H1 (cell line): Measurements from ENCODE around the gene TEX51. TPM values are rescaled to one million over a fixed set of nuclear protein-coding genes. Genes with fewer than 3 reads are reported as not detected.

Experiments
- CEBPB ChIP-seq: IDR thresholded peaks from 2 replicates; pipeline ENCODE4 v1.6.1; 2012; ENCODE audit warnings: low read depth, low read length
- RAD21 ChIP-seq, 2 experiments: IDR thresholded peaks in 1 of 2; conservative IDR thresholded peaks in 1 of 2; 2 replicates each; pipeline ENCODE4 v1.6.1; 2011; ENCODE audit warnings: low read depth in 2 of 2, low read length in 2 of 2, improper control_type of control experiment in 1 of 2, inconsistent platforms in 1 of 2, mild to moderate bottlenecking in 1 of 2, moderate library complexity in 1 of 2
- polyA plus RNA-seq, 7 experiments: library from polyadenylated mRNA; depleted of rRNA in 3 of 7; stranded (reverse) in 5 of 7; unstranded in 2 of 7; fragments of >200 nt in 5 of 7; fragments of 200-250 nt in 2 of 7; gene quantifications; 1 replicate in 5 of 7; 2 replicates in 1 of 7; 4 replicates in 1 of 7; pipeline versions ENCODE4 v1.2.1 to v1.2.3, GENCODE V29; 2011 to 2013; ENCODE audit warnings: missing spikeins in 2 of 7, mixed read lengths in 2 of 7
- total RNA-seq: library from RNA; stranded (reverse); fragmentation: NEBNext Ultra II Directional; extraction: Animal tissue kit (Norgen Biotek cat#: 25700); gene quantifications from 2 replicates; pipeline ENCODE4 v1.2.1, GENCODE V29; 2021

The TEX51 gene
- total and polyA plus RNA-seq, 2 of the 8 experiments (the other 6 are each of a cell fraction or from before 2014, with no cell fraction given), result not detected

GRCh38 chr2:126914811-126915500 lies 16.3 kb downstream of the TEX51 start (continued):
- TF ChIP-seq RAD21 (IDR thresholded peaks at IDR 0.05 in 1 of 2, conservative IDR thresholded peaks at IDR 0.05 in 1 of 2; ENCODE audit: low read depth in 2 of 2, low read length in 2 of 2) (no peak), CEBPB (no peak)
